ENCODE measurements around the gene ANKS6.

- TF ChIP-seq CTCF (IDR thresholded peaks at IDR 0.05; ENCODE audit: low read depth, low read length, missing input control) (no peak), TAF1 (conservative IDR thresholded peaks at IDR 0.05) (no peak)
Measured at GRCh38 chr9:98763986-98764745, 32.2 kb downstream of the ANKS6 start.
